Retinal pigment epithelial cell (primary cell): ENCODE data around the gene SNRK.

Experiments used
- DNase-seq: peaks from one replicate; pipeline ENCODE4 v3.0.0-alpha.2; 2010; ENCODE audit warnings: low read depth
- H3K4me3 ChIP-seq: 2 replicates; pipeline ENCODE4 v1.5.1; 2011; ENCODE audit warnings: mild to moderate bottlenecking, low read length, control low read depth, moderate library complexity
- TF ChIP-seq, protein P1 (sequence below): conservative IDR thresholded peaks from 2 replicates; pipeline ENCODE4 v1.5.1; 2011; ENCODE audit warnings: low read depth, low read length, control low read depth, inconsistent platforms

Gene SNRK

DNA sequence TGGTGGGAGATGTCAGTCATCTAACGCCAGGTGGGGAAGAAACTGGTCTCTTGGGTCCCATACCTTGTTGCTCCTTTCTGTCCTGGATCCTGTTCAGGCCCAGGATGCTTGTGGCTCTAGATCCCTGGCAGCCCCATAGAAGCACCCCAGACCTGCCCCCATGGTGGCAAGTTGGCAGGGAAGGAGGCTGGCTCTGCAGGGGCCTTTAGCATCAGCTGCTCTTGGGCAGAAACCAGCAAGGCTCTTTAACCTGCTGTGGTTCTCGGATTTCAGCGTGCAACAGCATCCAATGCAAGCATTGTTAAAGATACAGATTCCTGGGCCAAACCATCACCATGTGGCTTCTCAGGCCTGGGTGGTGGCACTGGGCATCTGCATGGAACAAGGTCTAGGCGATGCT is 75.8 kb downstream of the SNRK start:
- no peak for DNase-seq
- H3K4me3 ChIP-seq: no peak overlapping the region
- TF ChIP-seq, protein P1, sequence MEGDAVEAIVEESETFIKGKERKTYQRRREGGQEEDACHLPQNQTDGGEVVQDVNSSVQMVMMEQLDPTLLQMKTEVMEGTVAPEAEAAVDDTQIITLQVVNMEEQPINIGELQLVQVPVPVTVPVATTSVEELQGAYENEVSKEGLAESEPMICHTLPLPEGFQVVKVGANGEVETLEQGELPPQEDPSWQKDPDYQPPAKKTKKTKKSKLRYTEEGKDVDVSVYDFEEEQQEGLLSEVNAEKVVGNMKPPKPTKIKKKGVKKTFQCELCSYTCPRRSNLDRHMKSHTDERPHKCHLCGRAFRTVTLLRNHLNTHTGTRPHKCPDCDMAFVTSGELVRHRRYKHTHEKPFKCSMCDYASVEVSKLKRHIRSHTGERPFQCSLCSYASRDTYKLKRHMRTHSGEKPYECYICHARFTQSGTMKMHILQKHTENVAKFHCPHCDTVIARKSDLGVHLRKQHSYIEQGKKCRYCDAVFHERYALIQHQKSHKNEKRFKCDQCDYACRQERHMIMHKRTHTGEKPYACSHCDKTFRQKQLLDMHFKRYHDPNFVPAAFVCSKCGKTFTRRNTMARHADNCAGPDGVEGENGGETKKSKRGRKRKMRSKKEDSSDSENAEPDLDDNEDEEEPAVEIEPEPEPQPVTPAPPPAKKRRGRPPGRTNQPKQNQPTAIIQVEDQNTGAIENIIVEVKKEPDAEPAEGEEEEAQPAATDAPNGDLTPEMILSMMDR: no peak

DNA sequence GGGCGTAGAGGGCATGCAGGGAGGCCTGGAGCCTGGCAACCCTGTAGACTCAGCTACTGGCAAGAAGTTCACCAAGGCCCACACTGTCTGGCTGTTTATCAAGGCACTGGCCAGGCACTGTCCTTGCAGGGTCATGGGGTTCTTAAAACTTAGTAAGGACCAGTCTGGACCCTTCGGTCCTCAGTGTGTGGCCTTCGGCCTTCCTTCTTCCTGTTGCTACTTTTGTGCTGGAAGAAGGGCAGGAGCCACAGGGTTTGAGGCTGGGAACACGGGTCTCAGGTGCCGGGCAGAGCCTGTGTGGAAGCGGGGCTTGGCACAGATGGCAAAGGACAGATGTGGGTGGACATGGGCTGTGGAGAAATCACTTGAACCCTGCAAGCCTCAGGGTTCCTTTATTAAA is 76.6 kb downstream of the SNRK start:
- H3K4me3 ChIP-seq: no peak overlapping the region
- DNase-seq: no peak
- TF ChIP-seq, protein P1: no peak

DNA sequence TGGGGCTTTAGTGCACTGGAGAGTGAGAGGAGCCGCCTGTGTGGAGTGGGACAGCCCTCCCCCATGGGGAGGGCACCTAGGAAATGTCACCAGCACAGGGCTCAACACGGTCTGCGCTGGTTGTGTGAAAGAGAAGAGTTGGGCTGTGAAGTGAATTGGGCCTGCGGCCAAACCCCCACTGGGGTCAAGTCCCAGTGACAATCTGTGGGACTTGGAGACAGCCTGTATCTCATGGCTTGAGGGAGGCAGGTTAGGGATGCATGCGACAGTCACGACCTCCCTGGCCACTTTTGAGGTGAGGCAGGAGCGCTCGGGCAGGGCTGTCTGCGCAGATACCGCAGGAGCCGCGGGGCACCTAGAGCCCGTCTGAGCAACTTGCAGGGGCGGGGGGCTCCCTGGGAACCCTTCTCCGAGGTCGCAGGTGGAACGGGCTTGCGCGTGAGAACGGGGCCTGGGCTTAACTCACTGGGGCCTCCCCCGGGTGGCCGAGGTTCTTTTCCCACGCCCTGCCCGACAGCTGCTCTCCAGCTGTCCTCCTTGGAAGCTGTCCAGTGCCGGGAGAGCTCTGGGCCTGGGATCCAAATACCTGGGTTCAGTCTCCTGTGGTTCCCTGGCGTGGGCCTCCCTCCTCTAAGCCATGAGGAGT is 77.4 kb downstream of the SNRK start:
- no peak for DNase-seq
- H3K4me3 ChIP-seq: no peak overlapping the region
- TF ChIP-seq, protein P1: no peak

DNA sequence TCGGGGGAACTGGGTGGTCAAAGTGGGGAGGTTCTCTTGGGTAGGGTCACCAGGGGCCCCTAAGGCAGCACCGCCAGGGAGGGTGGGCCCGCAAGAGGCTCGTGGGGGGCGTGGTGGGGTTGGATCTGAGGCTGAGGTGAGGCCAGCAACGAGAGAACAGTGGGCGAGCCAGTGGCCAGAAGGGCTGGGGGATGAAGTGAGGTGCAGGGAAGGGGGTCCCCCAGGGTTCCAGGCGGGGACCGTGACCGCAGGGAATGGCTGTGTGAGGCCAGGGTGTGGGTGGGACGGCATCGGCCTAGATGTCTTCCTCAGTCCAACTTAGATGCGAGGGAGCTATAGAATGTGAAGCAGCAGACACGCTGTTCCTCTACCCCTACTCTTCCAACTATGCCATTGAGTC is 78.2 kb downstream of the SNRK start:
- no peak for DNase-seq
- no peak overlapping the region for H3K4me3 ChIP-seq
- TF ChIP-seq, protein P1: no peak

DNA sequence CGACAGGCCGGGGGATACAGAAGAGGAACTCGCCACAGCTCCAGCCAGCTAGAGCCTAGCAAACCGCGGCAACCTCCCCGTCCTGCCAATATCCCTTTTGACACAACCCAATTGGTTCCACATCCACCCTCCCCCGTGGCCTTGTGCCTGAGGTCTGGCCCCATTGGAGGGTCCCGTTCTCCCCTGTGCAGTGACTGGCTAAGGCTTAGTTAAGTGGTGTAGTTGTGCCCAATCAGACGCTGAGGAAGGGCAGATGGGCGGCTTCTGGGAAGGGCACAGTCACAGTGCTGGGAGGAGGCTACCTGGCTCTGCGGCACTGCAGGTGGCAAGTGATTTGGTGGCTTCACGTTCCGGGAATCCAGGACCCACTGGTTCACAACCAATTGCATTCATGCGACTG is 78.6 kb downstream of the SNRK start:
- TF ChIP-seq, protein P1: no peak
- H3K4me3 ChIP-seq: no peak overlapping the region
- no peak for DNase-seq

DNA sequence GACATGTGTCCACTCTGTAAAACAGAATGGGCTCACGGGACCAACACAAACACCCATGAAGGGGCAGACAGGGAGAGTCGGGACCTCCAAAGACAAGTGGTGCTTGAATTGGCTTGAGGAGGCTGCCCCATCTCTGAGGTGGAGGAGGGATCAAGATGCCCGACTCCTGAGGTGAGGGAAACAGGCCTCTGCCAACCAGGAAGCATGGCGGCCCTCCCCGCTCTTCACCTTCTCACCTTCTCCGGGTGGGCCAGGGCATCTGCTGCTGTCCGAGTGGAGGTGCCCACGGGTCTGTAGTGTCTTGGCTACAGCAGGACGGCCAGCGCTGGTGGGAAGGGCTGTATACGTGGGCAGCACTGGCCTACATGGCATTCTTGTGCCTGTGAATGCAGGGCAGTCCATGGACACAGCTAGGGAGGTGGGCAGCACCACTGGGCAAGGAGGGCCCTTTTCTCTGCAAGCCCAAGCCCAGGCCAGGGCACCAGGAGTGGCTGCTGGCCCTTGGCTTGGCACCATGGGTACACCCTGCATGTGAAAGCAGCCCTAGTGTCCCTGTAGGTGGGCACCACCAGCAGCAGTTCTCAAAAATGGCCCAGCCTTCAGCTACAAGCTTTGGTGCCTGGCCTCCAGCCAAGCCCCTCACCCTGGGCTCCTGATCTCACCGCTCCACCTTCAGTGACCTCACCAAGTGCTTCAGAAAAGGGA is 79.4 kb downstream of the SNRK start:
- no peak for DNase-seq
- H3K4me3 ChIP-seq: no peak overlapping the region
- TF ChIP-seq, protein P1: no peak

DNA sequence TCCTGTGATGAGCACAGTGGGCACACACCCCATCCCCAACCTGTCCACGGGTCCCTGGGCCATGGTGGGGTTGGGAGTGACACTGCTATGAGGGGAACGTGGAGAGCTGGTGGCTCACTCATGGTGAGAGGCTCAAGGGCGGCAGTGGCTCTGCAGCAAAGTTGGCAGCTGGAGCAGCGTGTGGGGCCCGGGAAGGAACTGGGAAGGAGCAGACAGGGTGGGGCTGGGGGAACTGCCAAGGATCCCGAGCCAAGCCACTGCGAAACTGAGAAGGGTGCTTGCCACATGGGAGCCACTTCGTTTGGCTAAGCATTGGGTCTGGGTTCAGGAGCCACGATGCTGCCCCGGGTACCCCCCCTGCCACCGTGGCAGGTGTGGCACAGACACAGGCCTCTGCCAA is 80.1 kb downstream of the SNRK start:
- no peak for DNase-seq
- TF ChIP-seq, protein P1: no peak
- H3K4me3 ChIP-seq: no peak overlapping the region
